Keratinocyte (primary cell): ENCODE results near the gene WDCP. TPM values are rescaled to one million over a fixed set of nuclear protein-coding genes. Genes with fewer than 3 reads are reported as not detected.

Experiments used
- DNase-seq: peaks from one replicate; pipeline ENCODE4 v3.0.0-alpha.2; 2011; ENCODE audit warnings: low read depth, missing footprints, low spot score
- FAIRE-seq: peaks from 2 replicates; lab custom pipeline; 2011; peaks lifted over from hg19 to GRCh38; lab: Jason Lieb, UNC
- H2AFZ ChIP-seq: 2 replicates; pipeline ENCODE4 v1.6.0; 2012; ENCODE audit warnings: low read length, control low read depth, inconsistent platforms; ENCODE audit not compliant: control insufficient read depth
- H3K27ac ChIP-seq: 2 replicates; pipeline ENCODE4 v1.5.1; 2011; ENCODE audit warnings: low read length; ENCODE audit not compliant: control insufficient read depth, insufficient read depth
- H3K27me3 ChIP-seq: 3 replicates; pipeline ENCODE4 v1.6.0; 2011; ENCODE audit warnings: low read length; ENCODE audit not compliant: control insufficient read depth, insufficient read depth; ENCODE audit errors: extremely low read depth
- H3K36me3 ChIP-seq, 2 experiments: 2 replicates in 1 of 2; 3 replicates in 1 of 2; pipeline ENCODE4 v1.5.1; 2011; ENCODE audit warnings: low read length in 2 of 2, mild to moderate bottlenecking in 1 of 2; ENCODE audit not compliant: control insufficient read depth in 2 of 2, insufficient read depth in 2 of 2; ENCODE audit errors: extremely low read depth in 1 of 2
- H3K4me1 ChIP-seq: 3 replicates; pipeline ENCODE4 v1.5.1; 2011; ENCODE audit warnings: low read length; ENCODE audit not compliant: control insufficient read depth, insufficient read depth; ENCODE audit errors: extremely low read depth
- H3K4me2 ChIP-seq: 3 replicates; pipeline ENCODE4 v1.6.0; 2011; ENCODE audit warnings: low read depth, low read length; ENCODE audit not compliant: control insufficient read depth, insufficient read depth; ENCODE audit errors: extremely low read depth
- H3K4me3 ChIP-seq, 3 experiments: fragments of 200-600 bp in 1 of 3; sonication (generic) in 1 of 3; 2 replicates in 2 of 3; 3 replicates in 1 of 3; pipeline ENCODE4 v1.5.1; 2011 to 2016; ENCODE audit warnings: low read length in 3 of 3, mild to moderate bottlenecking in 3 of 3, control low read depth in 2 of 3, inconsistent platforms in 1 of 3, low read depth in 1 of 3, mixed read lengths in 1 of 3, mixed run types in 1 of 3, moderate library complexity in 1 of 3; ENCODE audit not compliant: control insufficient read depth in 2 of 3, insufficient read depth in 2 of 3; ENCODE audit errors: extremely low read depth in 1 of 3
- H3K79me2 ChIP-seq: 2 replicates; pipeline ENCODE4 v1.6.0; 2012; ENCODE audit warnings: low read length; ENCODE audit not compliant: control insufficient read depth, insufficient read depth
- H3K9ac ChIP-seq: 3 replicates; pipeline ENCODE4 v1.6.0; 2011; ENCODE audit warnings: low read length; ENCODE audit not compliant: control insufficient read depth, insufficient read depth; ENCODE audit errors: extremely low read depth
- H3K9me1 ChIP-seq: 3 replicates; pipeline ENCODE4 v1.6.0; 2011; ENCODE audit warnings: low read length; ENCODE audit not compliant: control insufficient read depth, insufficient read depth; ENCODE audit errors: extremely low read depth
- H3K9me3 ChIP-seq: 2 replicates; pipeline ENCODE4 v1.5.1; 2012; ENCODE audit warnings: low read depth, low read length; ENCODE audit not compliant: control insufficient read depth
- H4K20me1 ChIP-seq: 3 replicates; pipeline ENCODE4 v1.6.0; 2011; ENCODE audit warnings: low read length; ENCODE audit not compliant: control insufficient read depth, insufficient read depth; ENCODE audit errors: extremely low read depth
- EZH2 ChIP-seq: IDR thresholded peaks from one replicate; pipeline ENCODE4 v1.6.1; 2012; ENCODE audit warnings: inconsistent platforms, mild to moderate bottlenecking, low read length, moderate library complexity
- dilution Hi-C: fragments of 300-500 bp; cut with MboI; formaldehyde crosslinking; loops from one replicate; pipeline ENCODE4 v1.7.0; 2020; ENCODE audit warnings: low sequenced_read_pairs; ENCODE audit not compliant: extremely low pct_ligation_motif_present
- polyA plus RNA-seq, 5 experiments: library from polyadenylated mRNA; depleted of rRNA in 3 of 5; stranded (reverse) in 3 of 5; stranded (forward) in 1 of 5; unstranded in 1 of 5; fragments of >200 nt; gene quantifications; 1 replicate in 1 of 5; 2 replicates in 3 of 5; 3 replicates in 1 of 5; pipeline versions ENCODE4 v1.2.1 to v1.2.3, GENCODE V29; 2011 to 2012; ENCODE audit warnings: missing spikeins in 2 of 5, low read depth in 1 of 5, low replicate concordance in 1 of 5
- TF ChIP-seq, protein P1 (sequence below), 3 experiments: IDR thresholded peaks in 1 of 3; conservative IDR thresholded peaks in 1 of 3; optimal IDR thresholded peaks in 1 of 3; 2 replicates in 2 of 3; 3 replicates in 1 of 3; pipeline versions ENCODE3 to v1.5.1; 2011; ENCODE audit warnings: low read length in 3 of 3, mild to moderate bottlenecking in 3 of 3, moderate library complexity in 2 of 3, control low read depth in 1 of 3, inconsistent platforms in 1 of 3; ENCODE audit not compliant: insufficient read depth in 2 of 3; ENCODE audit errors: extremely low read depth in 1 of 3

Gene WDCP
- polyA plus RNA-seq, 1 donor (not counting 4 experiments of a cell fraction or from before 2014, with no cell fraction given), result 11.0 TPM

DNA sequence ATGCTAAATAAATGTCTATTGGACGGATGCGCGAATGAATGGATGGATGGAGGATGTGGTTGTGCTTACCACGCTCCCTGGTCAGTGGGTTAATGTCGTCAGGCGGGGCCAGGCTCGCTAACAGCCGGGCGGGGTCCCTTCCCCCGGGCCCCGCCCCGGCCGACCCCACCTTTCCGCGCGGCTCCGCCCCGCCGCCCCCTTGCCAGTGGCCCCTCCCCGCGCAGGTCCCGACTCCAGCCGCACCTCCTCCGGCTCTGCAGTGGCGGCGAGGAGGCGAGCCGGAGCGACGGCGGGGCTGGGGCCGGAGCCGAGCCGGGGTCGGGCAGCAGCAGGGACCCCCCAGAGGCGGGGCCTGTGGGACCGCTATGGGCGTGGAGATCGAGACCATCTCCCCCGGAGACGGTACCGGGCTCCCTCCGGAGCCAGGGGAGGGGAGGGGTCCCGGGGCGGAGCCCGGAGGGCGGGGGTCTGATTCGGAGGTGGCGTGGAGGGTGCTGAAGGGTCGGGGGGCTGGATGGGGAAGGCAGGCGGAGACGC lies 2.4 kb upstream of the WDCP start, which contains the start of gene FKBP1B:
Gene FKBP1B, plus strand, starts transcription at position 257 of the 537 bp plus-strand sequence. Its CDS starts 109 bp downstream, at position 366.
- H4K20me1 ChIP-seq, result no peaks in the 10 kb centered on the region
- no peaks in the 10 kb centered on the region for H3K9me3 ChIP-seq
- no peak for DNase-seq
- peak within 1 kb of the TSS; percentile 54 for H3K9ac ChIP-seq
- H3K4me2 ChIP-seq, result peak within 1 kb of the TSS; percentile 79
- H3K4me3 ChIP-seq, result peak within 1 kb of the TSS; percentile 67 to 86 (median 76)
- H3K4me1 ChIP-seq, result peaks cover 10% of the 10 kb centered on the region
- dilution Hi-C loops, result no loop called here
- no peaks in the 10 kb centered on the region for H3K27me3 ChIP-seq
- H3K27ac ChIP-seq, result no peak within 1 kb of the TSS
- H3K36me3 ChIP-seq, result no peaks in the 10 kb centered on the region
- FAIRE-seq, result no peak
- no peak for TF ChIP-seq EZH2
- TF ChIP-seq, protein P1, sequence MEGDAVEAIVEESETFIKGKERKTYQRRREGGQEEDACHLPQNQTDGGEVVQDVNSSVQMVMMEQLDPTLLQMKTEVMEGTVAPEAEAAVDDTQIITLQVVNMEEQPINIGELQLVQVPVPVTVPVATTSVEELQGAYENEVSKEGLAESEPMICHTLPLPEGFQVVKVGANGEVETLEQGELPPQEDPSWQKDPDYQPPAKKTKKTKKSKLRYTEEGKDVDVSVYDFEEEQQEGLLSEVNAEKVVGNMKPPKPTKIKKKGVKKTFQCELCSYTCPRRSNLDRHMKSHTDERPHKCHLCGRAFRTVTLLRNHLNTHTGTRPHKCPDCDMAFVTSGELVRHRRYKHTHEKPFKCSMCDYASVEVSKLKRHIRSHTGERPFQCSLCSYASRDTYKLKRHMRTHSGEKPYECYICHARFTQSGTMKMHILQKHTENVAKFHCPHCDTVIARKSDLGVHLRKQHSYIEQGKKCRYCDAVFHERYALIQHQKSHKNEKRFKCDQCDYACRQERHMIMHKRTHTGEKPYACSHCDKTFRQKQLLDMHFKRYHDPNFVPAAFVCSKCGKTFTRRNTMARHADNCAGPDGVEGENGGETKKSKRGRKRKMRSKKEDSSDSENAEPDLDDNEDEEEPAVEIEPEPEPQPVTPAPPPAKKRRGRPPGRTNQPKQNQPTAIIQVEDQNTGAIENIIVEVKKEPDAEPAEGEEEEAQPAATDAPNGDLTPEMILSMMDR (optimal IDR thresholded peaks at IDR 0.05 in 1 of 3, IDR thresholded peaks at IDR 0.05 in 1 of 3, conservative IDR thresholded peaks at IDR 0.05 in 1 of 3; ENCODE audit: extremely low read depth in 1 of 3, insufficient read depth in 2 of 3, low read length in 3 of 3), result no peak
- H2AFZ ChIP-seq, result peak within 1 kb of the TSS; percentile 82
- peaks cover 10% of the 10 kb centered on the region for H3K79me2 ChIP-seq
- no peaks in the 10 kb centered on the region for H3K9me1 ChIP-seq

DNA sequence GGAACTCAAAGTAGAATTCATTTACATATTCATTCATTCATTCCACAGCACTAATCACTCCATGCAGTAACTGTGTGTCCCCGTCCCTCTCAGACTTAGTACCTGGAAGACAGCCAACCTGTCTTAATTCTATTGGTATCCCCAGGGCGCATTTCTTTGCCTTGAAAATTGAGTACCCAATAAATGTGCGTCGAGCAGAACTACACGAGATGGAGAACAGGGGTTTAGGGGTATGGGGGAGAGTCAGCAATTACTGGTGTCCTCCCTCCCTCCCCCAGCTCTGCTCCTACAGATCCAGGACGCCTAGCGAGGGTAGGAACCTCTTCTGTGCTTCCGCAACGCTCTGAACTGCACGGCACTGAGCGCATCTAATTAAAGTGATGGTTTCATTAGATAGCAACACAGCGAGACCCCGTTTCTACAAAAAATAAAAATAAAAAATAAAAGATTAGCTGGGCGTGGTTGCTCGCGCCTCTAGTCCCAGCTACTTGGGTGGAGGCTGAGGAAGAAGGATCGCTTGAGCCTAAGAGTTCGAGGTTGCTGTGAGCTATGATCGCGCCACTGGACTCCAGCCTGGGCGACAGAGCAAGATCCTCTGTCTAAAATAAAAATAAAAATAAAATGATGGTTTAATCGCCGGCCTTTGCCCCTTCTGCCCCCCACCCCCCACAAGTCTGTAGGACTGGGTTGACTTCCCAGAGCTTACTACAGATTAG lies 1.7 kb upstream of the WDCP start:
- H3K9ac ChIP-seq, result peak overlapping the region; percentile 54

More for the DNA sequence above, 1.7 kb upstream of the WDCP start:
- Histone ChIP-seq H3K4me2 (peak overlapping the region; percentile 79), H3K4me1 (peaks cover 10% of the 10 kb centered on the region), H3K36me3 (no peaks in the 10 kb centered on the region), H3K4me3 (peak overlapping the region; percentile 67 to 86 (median 76)), H3K9me1 (no peaks in the 10 kb centered on the region), H3K27me3 (no peaks in the 10 kb centered on the region), H3K79me2 (peaks cover 10% of the 10 kb centered on the region), H3K9me3 (no peaks in the 10 kb centered on the region), H4K20me1 (no peaks in the 10 kb centered on the region), H2AFZ (peak overlapping the region; percentile 82), H3K27ac (no peak overlapping the region)
- TF ChIP-seq EZH2, result no peak
- TF ChIP-seq, protein P1 (optimal IDR thresholded peaks at IDR 0.05 in 1 of 3, IDR thresholded peaks at IDR 0.05 in 1 of 3, conservative IDR thresholded peaks at IDR 0.05 in 1 of 3; ENCODE audit: extremely low read depth in 1 of 3, insufficient read depth in 2 of 3, low read length in 3 of 3), result no peak
- dilution Hi-C loops, result no loop called here
- no peak for FAIRE-seq
- DNase-seq, result no peak
